Adrenal gland (tissue), 12 donors: Measurements from ENCODE around the gene RAPGEF3. TPM values are rescaled to one million over a fixed set of nuclear protein-coding genes. Genes with fewer than 3 reads are reported as not detected.

Experiments
- DNase-seq, 7 donors: peaks; one replicate each; pipeline ENCODE4 v3.0.0-alpha.2; 2019 to 2020
- H3K27ac ChIP-seq, 5 donors: fragments of 200-600 bp; sonication (generic) in 4 of 5; 1 replicate in 3 of 5; 2 replicates in 2 of 5; pipeline versions ENCODE4 v1.5.1 to v1.8.0; 2016 to 2020; ENCODE audit warnings: mild to moderate bottlenecking in 1 of 5
- H3K27me3 ChIP-seq: fragments of 200-600 bp; 2 replicates; pipeline ENCODE4 v1.8.0; 2021
- H3K36me3 ChIP-seq, 2 donors: fragments of 200-600 bp; replicated peaks in 1 of 2; 1 replicate in 1 of 2; 2 replicates in 1 of 2; pipeline versions ENCODE4 v1.5.1 to v1.8.0; 2018 to 2022
- H3K4me1 ChIP-seq, 2 donors: fragments of 200-600 bp; replicated peaks in 1 of 2; 1 replicate in 1 of 2; 2 replicates in 1 of 2; pipeline versions ENCODE4 v1.5.1 to v1.8.0; 2018 to 2021
- H3K4me3 ChIP-seq, 4 donors: fragments of 200-600 bp; sonication (generic) in 3 of 4; one replicate each; pipeline ENCODE4 v1.5.1; 2016 to 2018
- H3K9me3 ChIP-seq, 3 donors: fragments of 200-600 bp; sonication (generic) in 1 of 3; replicated peaks in 1 of 3; 1 replicate in 2 of 3; 2 replicates in 1 of 3; pipeline versions ENCODE4 v1.5.1 to v1.8.0; 2016 to 2021
- CTCF ChIP-seq, 6 experiments: fragments of 450-650 bp in 4 of 6; fragments of 200-600 bp in 2 of 6; sonication (generic) in 1 of 6; IDR thresholded peaks; 1 replicate in 5 of 6; 2 replicates in 1 of 6; pipeline versions ENCODE4 v1.5.1 to v1.8.0; 2016 to 2021; ENCODE audit warnings: antibody characterized with exemption in 6 of 6, mild to moderate bottlenecking in 2 of 6, moderate library complexity in 1 of 6
- POLR2A ChIP-seq, 2 donors: fragments of 450-650 bp; IDR thresholded peaks; one replicate each; pipeline ENCODE4 v1.6.1; 2017; ENCODE audit warnings: antibody characterized with exemption in 2 of 2, mild to moderate bottlenecking in 2 of 2, moderate library complexity in 1 of 2
- WGBS, 4 donors: extraction: QIAGEN DNeasy Blood & Tissue Kit in 2 of 4; methylation state at CpG; one replicate each; pipeline versions ENCODE4 v1.1.5 to v1.1.7; 2013 to 2017; 5-methylcytosine and 5-hydroxymethylcytosine counted together
- intact Hi-C, 2 donors: fragments of 100-400 bp; cut with DNase I; formaldehyde crosslinking; loops; one replicate each; pipeline versions ENCODE4 v1.14.1 to v1.15.0; 2022 to 2023
- polyA plus RNA-seq, 3 donors: library from polyadenylated mRNA; stranded (reverse); fragments of 200-250 nt in 2 of 3; fragments of 350-450 nt in 1 of 3; fragmentation: Illumina TruSeq in 1 of 3; extraction: RNeasy Lipid Tissue Mini Kit (QIAGEN cat#74804) in 1 of 3; gene quantifications; one replicate each; pipeline ENCODE4 v1.2.3, GENCODE V29; 2013 to 2014
- total RNA-seq, 9 donors: library from RNA; depleted of rRNA in 4 of 9; stranded (reverse); fragments of >200 nt in 4 of 9; fragments of 120-200 nt in 1 of 9; fragmentation: NEBNext Ultra II Directional in 1 of 9; extraction: Animal tissue kit (Norgen Biotek cat#: 25700) in 1 of 9; gene quantifications; one replicate each; pipeline versions ENCODE4 v1.1.0 to v1.2.4, GENCODE V29; 2013 to 2023
- donor health status: healthy with polysubstance abuse.
- donor health status: Bipolar disorder and iron deficiency.
- donor health status: DM: yes; HTN: yes; CAD: no.
- donor health status: DM: no; HTN: no; CAD: no.
- donor health status: DM: no; HTN: no; CAD: no.
- donor health status: DM: yes; HTN: yes; CAD: no.

Gene RAPGEF3
- total and polyA plus RNA-seq, 12 donors: 1.4 to 69.4 (median 9.3) TPM

GRCh38 chr12:47786662-47787280 lies 28.1 kb upstream of the RAPGEF3 start:
- intact Hi-C loops: no loop called here

GRCh38 chr12:47785887-47786661 lies 27.4 kb upstream of the RAPGEF3 start:
- 67 to 72% (median 68%) methylated on average over 10 to 11 of the region's 11 CpGs for WGBS, 4 donors
- DNase-seq: no peak
- Histone ChIP-seq H3K27me3 (no peaks in the 10 kb centered on the region), H3K4me3 (no peak overlapping the region), H3K4me1 (peaks cover 11 to 19% of the 10 kb centered on the region in 2 donors), H3K36me3 (peaks cover 0 to 92% of the 10 kb centered on the region in 2 donors), H3K27ac (peak overlapping the region; percentile 73 to 95 (median 75)), H3K9me3 (no peaks in the 10 kb centered on the region)
- intact Hi-C loops: no loop called here
- no peak for TF ChIP-seq CTCF (IDR thresholded peaks at IDR 0.05)
- no peak for TF ChIP-seq POLR2A (IDR thresholded peaks at IDR 0.05)

More at GRCh38 chr12:47786662-47787280, 28.1 kb upstream of the RAPGEF3 start:
- no peaks in the 10 kb centered on the region for H3K9me3 ChIP-seq
- H3K4me3 ChIP-seq: no peak overlapping the region
- WGBS, 4 donors: 77 to 88% (median 83%) methylated on average over 7 to 10 of the region's 10 CpGs
- no peak for DNase-seq
- no peak for TF ChIP-seq CTCF (IDR thresholded peaks at IDR 0.05)
- H3K27me3 ChIP-seq: no peaks in the 10 kb centered on the region
- H3K4me1 ChIP-seq: peaks cover 11 to 19% of the 10 kb centered on the region in 2 donors
- peak overlapping the region in 4 of 5 donors; percentile 73 to 95 (median 82) for H3K27ac ChIP-seq
- H3K36me3 ChIP-seq: peaks cover 0 to 95% of the 10 kb centered on the region in 2 donors

DNA sequence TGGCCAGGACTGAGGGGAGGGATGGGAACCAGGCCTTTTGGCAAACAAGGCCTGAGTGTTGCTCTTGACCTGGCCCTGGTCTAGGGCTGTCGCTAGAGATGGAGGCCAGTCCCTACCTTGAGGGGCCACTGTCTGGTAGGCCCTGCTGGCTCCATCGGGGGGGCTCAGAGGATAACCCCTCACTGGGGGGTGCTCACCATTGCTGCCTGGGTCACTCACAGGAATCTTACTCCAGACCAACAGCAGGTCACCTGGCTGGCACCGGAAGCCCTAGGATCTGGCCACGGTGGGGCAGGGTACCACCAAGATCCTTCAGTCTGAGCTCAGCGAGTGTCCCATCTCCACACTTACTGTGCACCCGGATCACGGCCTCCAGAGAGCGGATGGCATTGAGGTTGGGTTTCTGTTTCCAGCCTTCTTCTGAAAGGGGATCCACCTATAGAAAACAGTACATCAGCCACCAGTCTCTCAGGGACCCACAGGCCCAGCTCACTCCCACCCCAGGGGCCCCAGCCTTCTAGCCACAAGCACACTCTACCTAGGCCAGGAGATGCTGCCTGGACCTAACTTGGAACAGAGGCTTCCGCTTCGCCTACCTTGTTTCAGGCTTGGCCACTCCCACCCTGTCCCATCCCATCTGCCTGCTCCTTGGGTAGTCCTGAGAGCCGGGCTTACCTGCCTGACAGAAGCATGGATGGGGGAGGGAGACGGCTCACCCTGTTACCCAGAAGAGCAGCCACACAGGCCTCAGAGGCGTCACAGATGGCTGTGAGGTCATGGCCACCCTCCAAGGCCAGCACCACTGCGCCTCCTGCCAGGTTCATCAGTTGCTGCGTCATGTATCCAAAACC lies 26.6 kb upstream of the RAPGEF3 start:
- WGBS, 4 donors: 46 to 72% (median 64%) methylated on average over 7 to 15 of the region's 15 CpGs
- peak; percentile 77 to 91 (median 87) for DNase-seq
- H3K36me3 ChIP-seq: peaks cover 0 to 85% of the 10 kb centered on the region in 2 donors
- H3K27me3 ChIP-seq: no peaks in the 10 kb centered on the region
- intact Hi-C loops: no loop called here
- H3K4me3 ChIP-seq: no peak overlapping the region
- peak overlapping the region; percentile 73 to 95 (median 75) for H3K27ac ChIP-seq
- TF ChIP-seq POLR2A (IDR thresholded peaks at IDR 0.05) (no peak), CTCF (IDR thresholded peaks at IDR 0.05) (no peak)
- peaks cover 11 to 19% of the 10 kb centered on the region in 2 donors for H3K4me1 ChIP-seq
- H3K9me3 ChIP-seq: no peaks in the 10 kb centered on the region
